HG03095 (cell line): ENCODE data around the gene CFAP99.

ENCODE experiments used
- ATAC-seq: cut with Tn5 transposase; IDR thresholded peaks from one replicate; pipeline ENCODE4 v1.9.1; 2021; ENCODE audit warnings: moderate library complexity; ENCODE audit not compliant: unreplicated experiment

The CFAP99 gene

GRCh38 chr4:2497931-2498330 is 79.2 kb downstream of the CFAP99 start:
- peak; percentile 86 for ATAC-seq

GRCh38 chr4:2500547-2500946 is 81.8 kb downstream of the CFAP99 start:
- no peak for ATAC-seq

GRCh38 chr4:2501034-2501594 is 82.4 kb downstream of the CFAP99 start:
- ATAC-seq = no peak

GRCh38 chr4:2503809-2504208 is 85.1 kb downstream of the CFAP99 start:
- no peak for ATAC-seq

GRCh38 chr4:2507259-2507658 is 88.5 kb downstream of the CFAP99 start:
- ATAC-seq = no peak

- ATAC-seq = no peak
These were observed 89.1 kb downstream of the CFAP99 start for GRCh38 chr4:2507855-2508254.

GRCh38 chr4:2510351-2511259 is 91.8 kb downstream of the CFAP99 start:
- no peak for ATAC-seq

- ATAC-seq = no peak
These were observed 92.9 kb downstream of the CFAP99 start for GRCh38 chr4:2511645-2512131.
